Measurements from ENCODE around the gene COL19A1. TPM values are rescaled to one million over a fixed set of nuclear protein-coding genes. Genes with fewer than 3 reads are reported as not detected.

The COL19A1 gene
- total RNA-seq, 1 experiment from 2014 or later = not detected

DNA sequence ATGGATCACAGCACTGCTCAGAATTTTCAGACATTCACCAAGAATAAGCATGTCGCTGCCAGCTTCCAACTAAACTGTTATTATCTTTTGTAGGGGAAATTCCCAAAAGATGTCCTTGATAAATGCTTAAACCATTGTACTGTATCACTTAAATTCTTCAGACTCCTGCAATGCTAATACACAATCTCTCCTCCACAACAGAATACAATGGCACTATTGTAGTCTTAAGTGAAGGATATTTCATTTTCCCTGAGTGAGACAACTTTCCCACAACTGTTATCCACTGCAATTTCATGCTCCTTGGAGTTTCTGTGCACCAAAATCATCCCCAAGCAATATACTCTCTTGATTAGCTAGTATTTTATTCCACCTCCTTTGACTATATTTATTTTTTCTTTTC, 246.8 kb downstream of the COL19A1 start:
- Histone ChIP-seq H3K36me3 (replicated peaks; ENCODE audit: control insufficient read depth, insufficient read depth, low read length) (no peaks in the 10 kb centered on the region), H3K27me3 (ENCODE audit: control insufficient read depth, insufficient read depth, low read length) (no peaks in the 10 kb centered on the region), H3K4me3 (ENCODE audit: insufficient read depth, low read depth, low read length) (no peak overlapping the region)
- DNase-seq = no peak

DNA sequence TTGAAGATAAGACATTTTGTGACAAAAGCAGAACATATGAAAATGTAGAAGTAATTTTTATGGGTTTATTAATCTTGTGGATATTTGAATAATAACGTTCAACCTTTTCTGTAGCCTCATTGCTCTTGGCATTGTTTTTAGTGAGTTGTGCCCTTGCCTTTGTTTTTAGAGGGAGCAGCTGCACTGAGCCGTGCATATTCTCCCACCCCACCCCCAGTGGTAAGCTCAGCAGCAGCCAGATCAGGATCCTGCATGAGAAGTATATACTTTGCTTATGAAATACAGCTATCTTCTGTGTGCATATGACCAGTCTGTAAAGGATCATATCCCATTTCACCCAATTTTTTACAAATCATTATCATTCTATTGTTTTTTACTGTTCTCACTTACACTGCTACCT, 252.3 kb downstream of the COL19A1 start:
- Histone ChIP-seq H3K27me3 (ENCODE audit: control insufficient read depth, insufficient read depth, low read length) (no peaks in the 10 kb centered on the region), H3K36me3 (replicated peaks; ENCODE audit: control insufficient read depth, insufficient read depth, low read length) (no peaks in the 10 kb centered on the region), H3K4me3 (ENCODE audit: insufficient read depth, low read depth, low read length) (no peak overlapping the region)
- DNase-seq = peak; percentile 7

DNA sequence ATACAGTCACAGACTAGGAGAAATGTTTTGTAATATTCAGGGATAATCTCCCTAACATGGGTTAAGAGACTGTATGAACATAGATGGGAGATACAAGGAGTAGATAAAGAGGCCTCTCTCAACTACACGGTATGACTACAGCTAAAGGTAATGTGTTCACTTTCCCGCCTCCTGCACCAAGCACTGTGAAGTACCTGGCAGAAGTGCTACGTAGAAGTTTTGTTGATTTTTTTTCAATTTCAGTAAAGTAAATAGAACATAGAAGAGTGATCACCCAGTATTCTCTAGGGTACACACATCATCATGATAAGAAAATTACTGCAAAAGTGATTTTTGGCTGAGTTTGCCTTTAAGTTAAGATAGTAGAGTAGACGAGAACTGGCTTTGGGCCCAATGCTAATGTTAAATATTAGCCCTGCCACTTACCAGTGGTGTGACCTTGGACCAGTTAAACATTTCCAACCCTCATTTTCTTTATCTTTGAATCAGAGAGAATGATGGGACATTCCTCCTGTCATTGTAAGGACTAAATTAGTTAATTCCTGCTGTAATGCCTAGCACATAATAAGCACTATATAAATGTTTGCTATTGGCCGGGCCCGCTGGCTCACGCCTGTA, 253.0 kb downstream of the COL19A1 start:
- H3K27me3 ChIP-seq (ENCODE audit: control insufficient read depth, insufficient read depth, low read length) = no peaks in the 10 kb centered on the region
- H3K36me3 ChIP-seq (replicated peaks; ENCODE audit: control insufficient read depth, insufficient read depth, low read length) = no peaks in the 10 kb centered on the region
- no peak for DNase-seq

GRCh38 chr6:70124443-70124842, 258.1 kb downstream of the COL19A1 start:
- H3K27me3 ChIP-seq (ENCODE audit: control insufficient read depth, insufficient read depth, low read length) = no peaks in the 10 kb centered on the region
- H3K4me3 ChIP-seq (ENCODE audit: insufficient read depth, low read depth, low read length) = no peak overlapping the region
- no peaks in the 10 kb centered on the region for H3K36me3 ChIP-seq (replicated peaks; ENCODE audit: control insufficient read depth, insufficient read depth, low read length)
- DNase-seq = no peak

More for the DNA sequence above, 253.0 kb downstream of the COL19A1 start:
- no peak overlapping the region for H3K4me3 ChIP-seq (ENCODE audit: insufficient read depth, low read depth, low read length)

DNA sequence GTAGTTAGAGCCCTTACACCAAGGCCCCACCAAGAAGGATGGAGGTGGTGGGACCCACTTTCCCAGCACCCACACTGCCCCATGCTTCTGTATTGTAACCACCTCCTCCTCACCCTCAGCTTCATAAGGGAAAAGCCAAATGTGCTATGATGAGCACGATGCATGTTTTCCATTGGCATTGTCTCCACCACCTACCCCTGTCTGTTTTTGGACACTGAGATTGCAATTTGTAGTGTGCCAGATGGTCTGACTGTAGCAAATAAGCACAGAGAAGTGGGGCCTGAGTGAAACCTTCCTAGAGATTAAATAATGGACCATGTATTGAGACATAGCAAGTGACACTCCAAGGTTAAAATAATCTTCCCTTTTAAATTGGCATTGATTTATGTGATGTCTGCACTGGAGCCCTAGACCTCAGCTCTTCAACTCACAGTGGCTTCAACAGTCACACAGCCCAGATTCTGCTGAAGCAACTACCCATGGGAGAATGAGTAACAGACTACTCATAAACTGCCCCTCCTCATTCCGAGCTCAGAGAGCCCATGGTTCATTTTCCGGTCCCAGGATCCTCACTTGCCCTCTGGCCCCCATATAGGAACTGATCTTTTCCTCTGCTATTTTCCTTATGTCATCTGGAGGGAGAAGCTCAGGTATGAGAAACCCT, 258.7 kb downstream of the COL19A1 start:
- no peak overlapping the region for H3K4me3 ChIP-seq (ENCODE audit: insufficient read depth, low read depth, low read length)
- H3K36me3 ChIP-seq (replicated peaks; ENCODE audit: control insufficient read depth, insufficient read depth, low read length) = no peaks in the 10 kb centered on the region
- DNase-seq = no peak
- H3K27me3 ChIP-seq (ENCODE audit: control insufficient read depth, insufficient read depth, low read length) = no peaks in the 10 kb centered on the region

- H3K4me3 ChIP-seq (ENCODE audit: insufficient read depth, low read depth, low read length) = no peak overlapping the region
- H3K27me3 ChIP-seq (ENCODE audit: control insufficient read depth, insufficient read depth, low read length) = no peaks in the 10 kb centered on the region
- no peaks in the 10 kb centered on the region for H3K36me3 ChIP-seq (replicated peaks; ENCODE audit: control insufficient read depth, insufficient read depth, low read length)
- DNase-seq = no peak
Observed at GRCh38 chr6:70125602-70126001, 259.2 kb downstream of the COL19A1 start.

DNA sequence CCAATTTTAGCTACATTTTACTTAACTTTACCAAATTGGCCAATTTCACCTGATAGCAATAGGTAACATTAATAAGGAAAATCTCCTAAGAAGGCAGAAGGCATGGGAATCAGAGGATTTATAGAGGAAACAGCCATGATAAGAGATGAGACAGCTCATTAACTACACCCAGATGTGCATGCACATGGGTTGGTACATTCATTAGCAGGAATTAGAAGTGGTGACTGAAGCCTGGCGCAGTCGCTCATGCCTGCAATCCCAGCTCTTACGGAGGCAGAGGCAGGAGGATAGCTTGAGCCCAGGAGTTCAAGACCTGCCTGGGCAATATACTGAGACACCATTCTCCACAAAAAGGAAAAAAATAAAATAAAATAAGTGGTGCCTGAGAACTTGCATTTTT, 263.0 kb downstream of the COL19A1 start:
- no peak for DNase-seq
- no peaks in the 10 kb centered on the region for H3K27me3 ChIP-seq (ENCODE audit: control insufficient read depth, insufficient read depth, low read length)
- H3K4me3 ChIP-seq (ENCODE audit: insufficient read depth, low read depth, low read length) = no peak overlapping the region
- no peaks in the 10 kb centered on the region for H3K36me3 ChIP-seq (replicated peaks; ENCODE audit: control insufficient read depth, insufficient read depth, low read length)

GRCh38 chr6:70130865-70131264, 264.5 kb downstream of the COL19A1 start:
- Histone ChIP-seq H3K27me3 (ENCODE audit: control insufficient read depth, insufficient read depth, low read length) (no peaks in the 10 kb centered on the region), H3K36me3 (replicated peaks; ENCODE audit: control insufficient read depth, insufficient read depth, low read length) (no peaks in the 10 kb centered on the region)
- DNase-seq = no peak

DNA sequence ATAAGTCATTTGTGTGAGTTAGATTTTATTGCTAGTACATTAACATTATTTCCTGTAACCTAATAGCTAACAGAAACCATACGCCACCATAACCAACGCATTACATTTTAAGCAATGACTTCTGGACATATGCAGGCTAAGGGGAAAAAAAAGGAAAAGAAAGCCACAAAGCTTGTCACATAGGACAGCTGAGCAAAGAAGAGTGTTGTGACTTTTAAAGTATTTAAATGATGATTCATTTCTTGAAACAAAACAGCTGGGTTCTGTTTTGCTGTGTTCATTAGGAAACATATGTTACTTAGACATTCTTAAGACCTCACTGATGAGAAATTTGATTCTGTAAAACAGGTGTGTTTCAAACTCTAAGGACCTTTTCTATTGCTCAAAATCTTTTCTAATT, 265.2 kb downstream of the COL19A1 start:
- H3K36me3 ChIP-seq (replicated peaks; ENCODE audit: control insufficient read depth, insufficient read depth, low read length) = no peaks in the 10 kb centered on the region
- H3K4me3 ChIP-seq (ENCODE audit: insufficient read depth, low read depth, low read length) = no peak overlapping the region
- H3K27me3 ChIP-seq (ENCODE audit: control insufficient read depth, insufficient read depth, low read length) = no peaks in the 10 kb centered on the region
- no peak for DNase-seq

More at GRCh38 chr6:70130865-70131264, 264.5 kb downstream of the COL19A1 start:
- H3K4me3 ChIP-seq (ENCODE audit: insufficient read depth, low read depth, low read length) = no peak overlapping the region

DNA sequence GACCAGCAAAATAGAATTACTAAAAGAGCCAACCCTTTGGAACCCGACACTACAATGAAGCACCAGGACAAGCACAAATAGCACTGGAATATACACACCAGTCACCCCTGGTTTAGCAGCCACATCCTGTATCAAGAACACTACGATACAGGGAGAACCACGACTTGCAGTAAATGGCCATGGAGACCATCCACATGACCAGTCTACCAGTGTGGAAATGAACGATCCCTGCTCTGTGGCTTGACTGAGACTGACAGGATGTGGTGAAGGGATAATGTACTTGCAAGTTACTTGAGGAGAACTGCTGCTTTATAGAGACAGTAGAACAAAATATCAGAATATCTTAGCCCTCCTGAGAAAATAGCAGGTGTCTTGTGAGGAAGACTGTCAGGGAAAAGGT, 266.9 kb downstream of the COL19A1 start:
- no peaks in the 10 kb centered on the region for H3K27me3 ChIP-seq (ENCODE audit: control insufficient read depth, insufficient read depth, low read length)
- no peaks in the 10 kb centered on the region for H3K36me3 ChIP-seq (replicated peaks; ENCODE audit: control insufficient read depth, insufficient read depth, low read length)
- no peak overlapping the region for H3K4me3 ChIP-seq (ENCODE audit: insufficient read depth, low read depth, low read length)
- DNase-seq = no peak

DNA sequence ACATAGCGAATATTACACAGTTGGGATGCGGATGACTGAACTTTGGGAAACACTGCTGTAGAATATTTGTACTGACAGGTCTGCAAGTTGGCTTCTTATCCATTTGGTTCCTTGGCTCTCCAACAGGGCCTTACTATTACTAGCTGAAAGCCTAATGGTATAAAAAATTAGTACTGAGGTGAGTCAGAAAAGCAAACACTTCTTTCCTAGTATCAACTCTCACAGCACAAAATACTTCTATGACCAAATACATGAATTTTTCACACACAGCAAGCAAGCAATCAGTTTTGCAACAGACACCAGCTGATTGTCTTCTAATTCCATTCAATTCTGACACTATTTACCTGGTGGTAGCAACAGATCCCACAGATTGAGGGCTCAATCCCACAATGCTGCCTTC, 268.2 kb downstream of the COL19A1 start:
- Histone ChIP-seq H3K4me3 (ENCODE audit: insufficient read depth, low read depth, low read length) (no peak overlapping the region), H3K27me3 (ENCODE audit: control insufficient read depth, insufficient read depth, low read length) (no peaks in the 10 kb centered on the region), H3K36me3 (replicated peaks; ENCODE audit: control insufficient read depth, insufficient read depth, low read length) (no peaks in the 10 kb centered on the region)
- DNase-seq = no peak

GRCh38 chr6:70135219-70136160, 269.1 kb downstream of the COL19A1 start:
- DNase-seq = no peak
- no peak overlapping the region for H3K4me3 ChIP-seq (ENCODE audit: insufficient read depth, low read depth, low read length)
- H3K36me3 ChIP-seq (replicated peaks; ENCODE audit: control insufficient read depth, insufficient read depth, low read length) = no peaks in the 10 kb centered on the region
- H3K27me3 ChIP-seq (ENCODE audit: control insufficient read depth, insufficient read depth, low read length) = no peaks in the 10 kb centered on the region

- no peak overlapping the region for H3K4me3 ChIP-seq (ENCODE audit: insufficient read depth, low read depth, low read length)
- no peaks in the 10 kb centered on the region for H3K36me3 ChIP-seq (replicated peaks; ENCODE audit: control insufficient read depth, insufficient read depth, low read length)
- DNase-seq = no peak
- no peaks in the 10 kb centered on the region for H3K27me3 ChIP-seq (ENCODE audit: control insufficient read depth, insufficient read depth, low read length)
Observed at GRCh38 chr6:70136996-70137395, 270.6 kb downstream of the COL19A1 start.

GRCh38 chr6:70140496-70140895, 274.1 kb downstream of the COL19A1 start:
- H3K4me3 ChIP-seq (ENCODE audit: insufficient read depth, low read depth, low read length) = no peak overlapping the region
- no peak for DNase-seq
- no peaks in the 10 kb centered on the region for H3K36me3 ChIP-seq (replicated peaks; ENCODE audit: control insufficient read depth, insufficient read depth, low read length)
- no peaks in the 10 kb centered on the region for H3K27me3 ChIP-seq (ENCODE audit: control insufficient read depth, insufficient read depth, low read length)

- Histone ChIP-seq H3K4me3 (ENCODE audit: insufficient read depth, low read depth, low read length) (no peak overlapping the region), H3K27me3 (ENCODE audit: control insufficient read depth, insufficient read depth, low read length) (no peaks in the 10 kb centered on the region), H3K36me3 (replicated peaks; ENCODE audit: control insufficient read depth, insufficient read depth, low read length) (no peaks in the 10 kb centered on the region)
- no peak for DNase-seq
Observed at GRCh38 chr6:70142034-70142433, 275.7 kb downstream of the COL19A1 start.
